Measurements from ENCODE around the gene SPIN1.

SPIN1 gene

GRCh38 chr9:88398016-88398415, 9.8 kb downstream of the SPIN1 start:
- TF ChIP-seq POLR2A (IDR thresholded peaks at IDR 0.05; ENCODE audit: low read length) (no peak), GATA1 (IDR thresholded peaks at IDR 0.05; ENCODE audit: low read depth, low read length) (no peak)
- DNase-seq = no peak

GRCh38 chr9:88399966-88400365, 11.7 kb downstream of the SPIN1 start:
- TF ChIP-seq GATA1 (IDR thresholded peaks at IDR 0.05; ENCODE audit: low read depth, low read length) (no peak), POLR2A (IDR thresholded peaks at IDR 0.05; ENCODE audit: low read length) (no peak)
- no peak for DNase-seq

GRCh38 chr9:88403340-88403739, 15.1 kb downstream of the SPIN1 start:
- DNase-seq = no peak
- no peak for TF ChIP-seq POLR2A (IDR thresholded peaks at IDR 0.05; ENCODE audit: low read length)
- no peak for TF ChIP-seq GATA1 (IDR thresholded peaks at IDR 0.05; ENCODE audit: low read depth, low read length)

- no peak for DNase-seq
- TF ChIP-seq GATA1 (IDR thresholded peaks at IDR 0.05; ENCODE audit: low read depth, low read length) = no peak
- no peak for TF ChIP-seq POLR2A (IDR thresholded peaks at IDR 0.05; ENCODE audit: low read length)
These were observed 17.8 kb downstream of the SPIN1 start for GRCh38 chr9:88406051-88406450.

- no peak for DNase-seq
- TF ChIP-seq GATA1 (IDR thresholded peaks at IDR 0.05; ENCODE audit: low read depth, low read length) (no peak), POLR2A (IDR thresholded peaks at IDR 0.05; ENCODE audit: low read length) (no peak)
These were observed 23.2 kb downstream of the SPIN1 start for GRCh38 chr9:88411471-88411870.

GRCh38 chr9:88414298-88414697, 26.1 kb downstream of the SPIN1 start:
- no peak for DNase-seq
- TF ChIP-seq POLR2A (IDR thresholded peaks at IDR 0.05; ENCODE audit: low read length) = no peak
- TF ChIP-seq GATA1 (IDR thresholded peaks at IDR 0.05; ENCODE audit: low read depth, low read length) = no peak

- TF ChIP-seq GATA1 (IDR thresholded peaks at IDR 0.05; ENCODE audit: low read depth, low read length) (no peak), POLR2A (IDR thresholded peaks at IDR 0.05; ENCODE audit: low read length) (no peak)
- DNase-seq = no peak
These were observed 29.8 kb downstream of the SPIN1 start for GRCh38 chr9:88418025-88418424.

- no peak for DNase-seq
- no peak for TF ChIP-seq GATA1 (IDR thresholded peaks at IDR 0.05; ENCODE audit: low read depth, low read length)
- no peak for TF ChIP-seq POLR2A (IDR thresholded peaks at IDR 0.05; ENCODE audit: low read length)
These were observed 30.7 kb downstream of the SPIN1 start for GRCh38 chr9:88418715-88419540.

GRCh38 chr9:88420227-88420626, 32.0 kb downstream of the SPIN1 start:
- no peak for DNase-seq
- TF ChIP-seq POLR2A (IDR thresholded peaks at IDR 0.05; ENCODE audit: low read length) (no peak), GATA1 (IDR thresholded peaks at IDR 0.05; ENCODE audit: low read depth, low read length) (no peak)

GRCh38 chr9:88421348-88421747, 33.1 kb downstream of the SPIN1 start:
- TF ChIP-seq GATA1 (IDR thresholded peaks at IDR 0.05; ENCODE audit: low read depth, low read length) = no peak
- no peak for TF ChIP-seq POLR2A (IDR thresholded peaks at IDR 0.05; ENCODE audit: low read length)
- DNase-seq = no peak

- no peak for TF ChIP-seq POLR2A (IDR thresholded peaks at IDR 0.05; ENCODE audit: low read length)
- no peak for TF ChIP-seq GATA1 (IDR thresholded peaks at IDR 0.05; ENCODE audit: low read depth, low read length)
- DNase-seq = no peak
These were observed 37.3 kb downstream of the SPIN1 start for GRCh38 chr9:88425538-88425950.

GRCh38 chr9:88426651-88427050, 38.4 kb downstream of the SPIN1 start:
- DNase-seq = no peak
- no peak for TF ChIP-seq GATA1 (IDR thresholded peaks at IDR 0.05; ENCODE audit: low read depth, low read length)
- no peak for TF ChIP-seq POLR2A (IDR thresholded peaks at IDR 0.05; ENCODE audit: low read length)

GRCh38 chr9:88429595-88430430, 41.6 kb downstream of the SPIN1 start:
- TF ChIP-seq POLR2A (IDR thresholded peaks at IDR 0.05; ENCODE audit: low read length) (no peak), GATA1 (IDR thresholded peaks at IDR 0.05; ENCODE audit: low read depth, low read length) (no peak)
- DNase-seq = no peak

- peak in 1 of 2 experiments; percentile 3 for DNase-seq
- no peak for TF ChIP-seq GATA1 (IDR thresholded peaks at IDR 0.05; ENCODE audit: low read depth, low read length)
- TF ChIP-seq POLR2A (IDR thresholded peaks at IDR 0.05; ENCODE audit: low read length) = no peak
These were observed 45.5 kb downstream of the SPIN1 start for GRCh38 chr9:88433583-88434255.

All from erythroblast (primary cell).